Breast epithelium (tissue), 4 donors: Measurements from ENCODE around the gene CDC42SE2. TPM values are rescaled to one million over a fixed set of nuclear protein-coding genes. Genes with fewer than 3 reads are reported as not detected.

Experiments
- DNase-seq, 2 donors: peaks; one replicate each; pipeline ENCODE4 v3.0.0-alpha.2; 2019; ENCODE audit warnings: low spot score in 2 of 2
- H3K27ac ChIP-seq, 2 donors: fragments of 200-600 bp; sonication (generic) in 1 of 2; one replicate each; pipeline ENCODE4 v1.5.1; 2016 to 2019; ENCODE audit warnings: mild to moderate bottlenecking in 1 of 2
- H3K27me3 ChIP-seq, 2 donors: fragments of 200-600 bp; sonication (generic) in 1 of 2; one replicate each; pipeline versions ENCODE4 v1.5.1 to v1.6.0; 2017 to 2019; ENCODE audit warnings: control low read depth in 1 of 2, mild to moderate bottlenecking in 1 of 2
- H3K36me3 ChIP-seq: fragments of 200-600 bp; one replicate; pipeline ENCODE4 v1.5.1; 2019
- H3K4me1 ChIP-seq, 2 donors: fragments of 200-600 bp; sonication (generic); one replicate each; pipeline ENCODE4 v1.5.1; 2016 to 2019; ENCODE audit warnings: control low read depth in 1 of 2
- H3K4me3 ChIP-seq, 3 donors: fragments of 200-600 bp; sonication (generic); 1 replicate in 2 of 3; 2 replicates in 1 of 3; pipeline ENCODE4 v1.5.1; 2016 to 2019; ENCODE audit warnings: mild to moderate bottlenecking in 3 of 3, moderate library complexity in 2 of 3
- H3K9me3 ChIP-seq, 2 donors: fragments of 200-600 bp; sonication (generic) in 1 of 2; one replicate each; pipeline ENCODE4 v1.5.1; 2016 to 2019; ENCODE audit warnings: control low read depth in 1 of 2
- POLR2A ChIP-seq: fragments of 450-650 bp; IDR thresholded peaks from one replicate; pipeline ENCODE4 v1.6.1; 2016; ENCODE audit warnings: antibody characterized with exemption, mild to moderate bottlenecking, moderate library complexity
- POLR2AphosphoS5 ChIP-seq, 3 donors: sonication (generic); formaldehyde crosslinking; IDR thresholded peaks; one replicate each; pipeline ENCODE4 v1.6.1; 2017; ENCODE audit warnings: antibody characterized with exemption in 3 of 3
- intact Hi-C: fragments of 100-400 bp; cut with DNase I; formaldehyde crosslinking; loops from one replicate; pipeline ENCODE4 v1.15.1; 2023; ENCODE audit warnings: low total_unique reads
- total RNA-seq, 3 donors: library from RNA; depleted of rRNA; stranded (reverse); fragments of >200 nt; gene quantifications; one replicate each; pipeline ENCODE4 v1.1.0, GENCODE V29; 2016
- TF ChIP-seq, protein P1 (sequence below), 3 donors: fragments of 450-650 bp; IDR thresholded peaks; one replicate each; pipeline ENCODE4 v1.5.1; 2016 to 2017; ENCODE audit warnings: antibody characterized with exemption in 3 of 3, mild to moderate bottlenecking in 3 of 3, moderate library complexity in 3 of 3

Gene CDC42SE2
- total RNA-seq, 3 donors from 2014 or later = 39.4 to 82.8 (median 41.0) TPM

DNA sequence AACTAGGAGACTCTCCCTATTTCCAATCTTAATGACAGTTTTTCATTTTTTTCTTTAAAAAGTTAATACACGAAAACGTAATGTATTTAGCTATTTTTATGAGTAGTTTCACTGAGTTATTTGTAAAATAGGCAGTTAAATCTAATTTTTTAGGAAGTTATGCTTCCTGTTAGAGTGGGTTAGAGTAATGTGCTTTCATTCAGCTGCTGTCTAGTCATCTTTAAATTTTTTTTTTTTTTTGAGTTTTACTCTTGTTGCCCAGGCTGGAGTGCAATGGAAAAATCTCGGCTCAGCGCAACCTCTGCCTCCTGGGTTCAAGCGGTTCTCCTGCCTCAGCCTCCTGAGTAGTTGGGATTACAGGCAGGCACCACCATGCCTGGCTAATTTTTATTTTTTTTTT, 34.0 kb downstream of the CDC42SE2 start:
- H3K27me3 ChIP-seq = no peaks in the 10 kb centered on the region
- no peaks in the 10 kb centered on the region for H3K36me3 ChIP-seq
- no peak overlapping the region for H3K27ac ChIP-seq
- intact Hi-C loops = no loop called here
- no peak for TF ChIP-seq POLR2A
- TF ChIP-seq POLR2AphosphoS5 (IDR thresholded peaks at IDR 0.05) = no peak
- TF ChIP-seq, protein P1, sequence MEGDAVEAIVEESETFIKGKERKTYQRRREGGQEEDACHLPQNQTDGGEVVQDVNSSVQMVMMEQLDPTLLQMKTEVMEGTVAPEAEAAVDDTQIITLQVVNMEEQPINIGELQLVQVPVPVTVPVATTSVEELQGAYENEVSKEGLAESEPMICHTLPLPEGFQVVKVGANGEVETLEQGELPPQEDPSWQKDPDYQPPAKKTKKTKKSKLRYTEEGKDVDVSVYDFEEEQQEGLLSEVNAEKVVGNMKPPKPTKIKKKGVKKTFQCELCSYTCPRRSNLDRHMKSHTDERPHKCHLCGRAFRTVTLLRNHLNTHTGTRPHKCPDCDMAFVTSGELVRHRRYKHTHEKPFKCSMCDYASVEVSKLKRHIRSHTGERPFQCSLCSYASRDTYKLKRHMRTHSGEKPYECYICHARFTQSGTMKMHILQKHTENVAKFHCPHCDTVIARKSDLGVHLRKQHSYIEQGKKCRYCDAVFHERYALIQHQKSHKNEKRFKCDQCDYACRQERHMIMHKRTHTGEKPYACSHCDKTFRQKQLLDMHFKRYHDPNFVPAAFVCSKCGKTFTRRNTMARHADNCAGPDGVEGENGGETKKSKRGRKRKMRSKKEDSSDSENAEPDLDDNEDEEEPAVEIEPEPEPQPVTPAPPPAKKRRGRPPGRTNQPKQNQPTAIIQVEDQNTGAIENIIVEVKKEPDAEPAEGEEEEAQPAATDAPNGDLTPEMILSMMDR (IDR thresholded peaks at IDR 0.05) = no peak
- H3K9me3 ChIP-seq = no peaks in the 10 kb centered on the region
- no peak overlapping the region for H3K4me3 ChIP-seq
- no peaks in the 10 kb centered on the region for H3K4me1 ChIP-seq
- no peak for DNase-seq

DNA sequence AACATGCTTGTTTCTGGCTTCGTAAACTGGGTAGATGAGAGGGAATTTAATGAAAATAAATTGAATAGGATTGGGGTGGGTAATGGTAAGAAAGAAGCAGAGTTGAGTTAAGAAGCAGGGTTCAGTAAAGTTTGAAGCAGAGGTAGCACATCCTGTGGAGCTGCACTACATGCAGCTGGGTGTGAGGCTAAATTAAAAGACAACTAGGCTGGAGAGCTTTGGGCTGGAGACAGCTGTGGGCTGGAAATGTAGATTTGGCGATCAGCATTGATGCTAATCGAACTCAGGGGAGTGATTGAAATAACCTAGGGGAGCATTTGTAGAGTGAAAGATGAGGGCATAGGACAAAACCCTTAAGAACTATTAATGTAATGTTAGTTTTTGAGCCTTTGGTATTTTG, 35.6 kb downstream of the CDC42SE2 start:
- Histone ChIP-seq H3K27ac (no peak overlapping the region), H3K36me3 (no peaks in the 10 kb centered on the region), H3K27me3 (no peaks in the 10 kb centered on the region), H3K4me3 (no peak overlapping the region), H3K4me1 (no peaks in the 10 kb centered on the region), H3K9me3 (no peaks in the 10 kb centered on the region)
- TF ChIP-seq POLR2A = no peak
- TF ChIP-seq POLR2AphosphoS5 (IDR thresholded peaks at IDR 0.05) = no peak
- TF ChIP-seq, protein P1 (IDR thresholded peaks at IDR 0.05) = no peak
- intact Hi-C loops = no loop called here
- DNase-seq = no peak

DNA sequence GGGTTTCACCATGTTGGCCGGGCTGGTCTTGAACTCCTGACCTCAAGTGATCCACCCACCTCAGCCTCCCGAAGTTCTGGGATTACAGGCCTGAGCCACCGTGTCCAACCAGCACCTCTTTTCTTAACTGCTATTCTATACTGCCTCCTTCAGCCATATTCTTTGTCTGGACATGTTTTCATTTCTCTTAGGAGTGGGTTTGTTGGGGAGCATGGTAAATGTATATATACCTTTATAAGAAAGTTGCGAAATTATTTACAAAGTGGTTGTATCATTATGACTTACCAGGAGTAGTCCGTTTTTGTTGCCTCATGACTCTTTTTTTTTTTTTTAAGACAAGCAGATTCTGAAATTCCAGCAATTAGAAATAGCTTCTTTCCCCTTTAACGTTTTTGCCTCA, 38.7 kb downstream of the CDC42SE2 start:
- DNase-seq = no peak
- Histone ChIP-seq H3K4me3 (no peak overlapping the region), H3K27me3 (no peaks in the 10 kb centered on the region), H3K4me1 (no peaks in the 10 kb centered on the region), H3K27ac (no peak overlapping the region), H3K9me3 (no peaks in the 10 kb centered on the region), H3K36me3 (no peaks in the 10 kb centered on the region)
- intact Hi-C loops = no loop called here
- TF ChIP-seq POLR2A (no peak), POLR2AphosphoS5 (IDR thresholded peaks at IDR 0.05) (no peak)
- TF ChIP-seq, protein P1 (IDR thresholded peaks at IDR 0.05) = no peak

DNA sequence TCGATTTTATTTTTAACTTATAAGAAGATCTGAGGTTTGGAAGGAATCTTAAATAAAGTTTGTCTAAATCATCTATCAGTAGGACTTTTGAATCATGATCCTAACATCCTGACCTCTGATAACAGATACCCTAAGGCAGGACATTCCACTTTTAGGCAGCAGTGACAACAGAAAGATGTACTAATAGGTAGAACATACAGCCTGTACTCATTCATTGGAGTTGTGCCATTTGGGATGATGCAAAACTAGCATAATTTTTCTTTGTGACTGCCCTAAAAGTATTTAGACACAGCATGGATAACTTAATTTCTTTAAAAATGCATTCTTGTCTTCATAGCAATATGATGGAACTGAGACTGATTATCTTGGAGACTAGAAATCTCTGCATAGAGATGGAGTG, 39.7 kb downstream of the CDC42SE2 start:
- intact Hi-C loops = no loop called here
- no peaks in the 10 kb centered on the region for H3K36me3 ChIP-seq
- no peak overlapping the region for H3K27ac ChIP-seq

DNA sequence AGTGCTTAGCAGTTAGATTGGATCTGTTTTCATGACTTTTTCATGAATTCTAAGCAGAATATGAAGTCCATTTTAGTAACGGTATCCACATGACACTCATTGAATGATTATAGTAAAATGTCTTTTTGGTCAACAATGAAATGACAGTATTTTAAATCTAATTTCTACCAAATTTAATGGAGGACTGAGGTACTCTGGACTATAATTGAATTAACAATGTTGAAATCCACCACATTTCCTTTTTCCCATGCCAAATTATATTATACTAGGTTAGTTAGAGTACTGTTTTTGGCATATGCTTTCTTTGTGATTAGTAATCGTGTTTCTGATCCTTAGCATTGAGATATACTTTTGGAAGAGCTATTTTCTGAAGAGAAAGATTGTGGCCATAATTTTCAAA, 40.6 kb downstream of the CDC42SE2 start:
- no peaks in the 10 kb centered on the region for H3K9me3 ChIP-seq
- H3K27me3 ChIP-seq = no peaks in the 10 kb centered on the region
- no peak for DNase-seq
- TF ChIP-seq, protein P1 (IDR thresholded peaks at IDR 0.05) = no peak
- TF ChIP-seq POLR2A = no peak
- no peak for TF ChIP-seq POLR2AphosphoS5 (IDR thresholded peaks at IDR 0.05)
- H3K4me1 ChIP-seq = no peaks in the 10 kb centered on the region
- H3K4me3 ChIP-seq = no peak overlapping the region
- no peaks in the 10 kb centered on the region for H3K36me3 ChIP-seq
- intact Hi-C loops = no loop called here
- H3K27ac ChIP-seq = no peak overlapping the region

More for the DNA sequence above, 39.7 kb downstream of the CDC42SE2 start:
- Histone ChIP-seq H3K27me3 (no peaks in the 10 kb centered on the region), H3K4me3 (no peak overlapping the region), H3K4me1 (no peaks in the 10 kb centered on the region), H3K9me3 (no peaks in the 10 kb centered on the region)
- TF ChIP-seq, protein P1 (IDR thresholded peaks at IDR 0.05) = no peak
- TF ChIP-seq POLR2A (no peak), POLR2AphosphoS5 (IDR thresholded peaks at IDR 0.05) (no peak)
- DNase-seq = no peak
